ENCODE results near the gene CD52.

- no peak for TF ChIP-seq CTCF (conservative IDR thresholded peaks at IDR 0.05; ENCODE audit: low read depth, low read length)
- no peak for TF ChIP-seq SMC3 (IDR thresholded peaks at IDR 0.05; ENCODE audit: low read depth, low read length)
- no peak for TF ChIP-seq POLR2A (IDR thresholded peaks at IDR 0.05; ENCODE audit: low read depth, low read length)
- TF ChIP-seq FOS (IDR thresholded peaks at IDR 0.05; ENCODE audit: low read depth, low read length): no peak
- no peak for TF ChIP-seq MAZ (IDR thresholded peaks at IDR 0.05; ENCODE audit: borderline replicate concordance, low read depth, low read length)
- TF ChIP-seq USF2 (IDR thresholded peaks at IDR 0.05; ENCODE audit: low read depth, low read length): no peak
- TF ChIP-seq BHLHE40 (IDR thresholded peaks at IDR 0.05; ENCODE audit: low read depth, low read length): no peak
- no peak for TF ChIP-seq ELK1 (IDR thresholded peaks at IDR 0.05; ENCODE audit: borderline replicate concordance, low read depth, low read length)
- no peak for TF ChIP-seq CEBPB (IDR thresholded peaks at IDR 0.05; ENCODE audit: low read depth, low read length)
- TF ChIP-seq RCOR1 (IDR thresholded peaks at IDR 0.05; ENCODE audit: insufficient replicate concordance, low read length): no peak
- no peak for TF ChIP-seq RFX5 (IDR thresholded peaks at IDR 0.05; ENCODE audit: low read depth, low read length)
Observed at GRCh38 chr1:26277719-26278118, 40.0 kb upstream of the CD52 start.
